ENCODE data around the gene CD36. TPM values are rescaled to one million over a fixed set of nuclear protein-coding genes. Genes with fewer than 3 reads are reported as not detected.
A peak's percentile ranks its signal among the peaks of the same experiment; 100 is the strongest.

The CD36 gene
- total RNA-seq, 1 experiment from 2014 or later, result 1.4 TPM

- TF ChIP-seq, protein P1, sequence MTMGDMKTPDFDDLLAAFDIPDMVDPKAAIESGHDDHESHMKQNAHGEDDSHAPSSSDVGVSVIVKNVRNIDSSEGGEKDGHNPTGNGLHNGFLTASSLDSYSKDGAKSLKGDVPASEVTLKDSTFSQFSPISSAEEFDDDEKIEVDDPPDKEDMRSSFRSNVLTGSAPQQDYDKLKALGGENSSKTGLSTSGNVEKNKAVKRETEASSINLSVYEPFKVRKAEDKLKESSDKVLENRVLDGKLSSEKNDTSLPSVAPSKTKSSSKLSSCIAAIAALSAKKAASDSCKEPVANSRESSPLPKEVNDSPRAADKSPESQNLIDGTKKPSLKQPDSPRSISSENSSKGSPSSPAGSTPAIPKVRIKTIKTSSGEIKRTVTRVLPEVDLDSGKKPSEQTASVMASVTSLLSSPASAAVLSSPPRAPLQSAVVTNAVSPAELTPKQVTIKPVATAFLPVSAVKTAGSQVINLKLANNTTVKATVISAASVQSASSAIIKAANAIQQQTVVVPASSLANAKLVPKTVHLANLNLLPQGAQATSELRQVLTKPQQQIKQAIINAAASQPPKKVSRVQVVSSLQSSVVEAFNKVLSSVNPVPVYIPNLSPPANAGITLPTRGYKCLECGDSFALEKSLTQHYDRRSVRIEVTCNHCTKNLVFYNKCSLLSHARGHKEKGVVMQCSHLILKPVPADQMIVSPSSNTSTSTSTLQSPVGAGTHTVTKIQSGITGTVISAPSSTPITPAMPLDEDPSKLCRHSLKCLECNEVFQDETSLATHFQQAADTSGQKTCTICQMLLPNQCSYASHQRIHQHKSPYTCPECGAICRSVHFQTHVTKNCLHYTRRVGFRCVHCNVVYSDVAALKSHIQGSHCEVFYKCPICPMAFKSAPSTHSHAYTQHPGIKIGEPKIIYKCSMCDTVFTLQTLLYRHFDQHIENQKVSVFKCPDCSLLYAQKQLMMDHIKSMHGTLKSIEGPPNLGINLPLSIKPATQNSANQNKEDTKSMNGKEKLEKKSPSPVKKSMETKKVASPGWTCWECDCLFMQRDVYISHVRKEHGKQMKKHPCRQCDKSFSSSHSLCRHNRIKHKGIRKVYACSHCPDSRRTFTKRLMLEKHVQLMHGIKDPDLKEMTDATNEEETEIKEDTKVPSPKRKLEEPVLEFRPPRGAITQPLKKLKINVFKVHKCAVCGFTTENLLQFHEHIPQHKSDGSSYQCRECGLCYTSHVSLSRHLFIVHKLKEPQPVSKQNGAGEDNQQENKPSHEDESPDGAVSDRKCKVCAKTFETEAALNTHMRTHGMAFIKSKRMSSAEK (CRISPR knock-in tag; IDR thresholded peaks at IDR 0.05; ENCODE audit: borderline replicate concordance), result no peak
Measured at GRCh38 chr7:80708123-80708522, 69.7 kb downstream of the CD36 start (continued).

GRCh38 chr7:80711531-80711930, 73.1 kb downstream of the CD36 start:
- DNase-seq (ENCODE audit: low spot score), result no peak
- H3K4me1 Mint-ChIP-seq, result peaks cover 17% of the 10 kb centered on the region
- POLR2A ChIA-PET, result no interaction called here
- H3K27me3 Mint-ChIP-seq (ENCODE audit: low read depth), result peaks cover 5% of the 10 kb centered on the region; the same call in 1 of the 2 replicates
- peaks cover 7% of the 10 kb centered on the region for H3K36me3 Mint-ChIP-seq
- H3K9me3 Mint-ChIP-seq, result peaks cover 13% of the 10 kb centered on the region
- CTCF ChIA-PET, result no interaction called here
- no peak overlapping the region for H3K27ac Mint-ChIP-seq
- ATAC-seq, result peak; percentile 56
- H3K4me3 Mint-ChIP-seq, result no peak overlapping the region
- no peak for TF ChIP-seq ELF4 (CRISPR knock-in tag; IDR thresholded peaks at IDR 0.05; ENCODE audit: low read depth)
- TF ChIP-seq TEAD1 (CRISPR knock-in tag; IDR thresholded peaks at IDR 0.05), result no peak
- TF ChIP-seq GTF2I (CRISPR knock-in tag; conservative IDR thresholded peaks at IDR 0.05), result no peak
- no peak for TF ChIP-seq ZBTB43 (CRISPR knock-in tag; IDR thresholded peaks at IDR 0.05)
- TF ChIP-seq USF1 (CRISPR knock-in tag; IDR thresholded peaks at IDR 0.05), result no peak
- TF ChIP-seq FOXP1 (CRISPR knock-in tag; IDR thresholded peaks at IDR 0.05; ENCODE audit: borderline replicate concordance), result no peak
- TF ChIP-seq JUN (CRISPR knock-in tag; IDR thresholded peaks at IDR 0.05), result no peak
- no peak for TF ChIP-seq ZNF396 (CRISPR knock-in tag; IDR thresholded peaks at IDR 0.05; ENCODE audit: borderline replicate concordance)
- no peak for TF ChIP-seq NFATC4 (CRISPR knock-in tag; IDR thresholded peaks at IDR 0.05)
- TF ChIP-seq, protein P2, sequence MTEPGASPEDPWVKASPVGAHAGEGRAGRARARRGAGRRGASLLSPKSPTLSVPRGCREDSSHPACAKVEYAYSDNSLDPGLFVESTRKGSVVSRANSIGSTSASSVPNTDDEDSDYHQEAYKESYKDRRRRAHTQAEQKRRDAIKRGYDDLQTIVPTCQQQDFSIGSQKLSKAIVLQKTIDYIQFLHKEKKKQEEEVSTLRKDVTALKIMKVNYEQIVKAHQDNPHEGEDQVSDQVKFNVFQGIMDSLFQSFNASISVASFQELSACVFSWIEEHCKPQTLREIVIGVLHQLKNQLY (CRISPR knock-in tag; IDR thresholded peaks at IDR 0.05), result no peak

GRCh38 chr7:80719261-80719660, 80.8 kb downstream of the CD36 start:
- H3K9me3 Mint-ChIP-seq, result no peaks in the 10 kb centered on the region
- H3K27me3 Mint-ChIP-seq (ENCODE audit: low read depth), result no peaks in the 10 kb centered on the region
- H3K36me3 Mint-ChIP-seq, result peaks cover 4% of the 10 kb centered on the region
- ATAC-seq, result no peak
- POLR2A ChIA-PET, result no interaction called here
- H3K4me1 Mint-ChIP-seq, result peaks cover 38% of the 10 kb centered on the region
- no peak for DNase-seq (ENCODE audit: low spot score)
- no peak overlapping the region for H3K27ac Mint-ChIP-seq
- CTCF ChIA-PET, result no interaction called here
- H3K4me3 Mint-ChIP-seq, result no peak overlapping the region
- TF ChIP-seq IRF2 (CRISPR knock-in tag; IDR thresholded peaks at IDR 0.05; ENCODE audit: borderline replicate concordance, low read depth) (no peak), NFE2L1 (CRISPR knock-in tag; IDR thresholded peaks at IDR 0.05) (no peak), EMX1 (CRISPR knock-in tag; IDR thresholded peaks at IDR 0.05) (no peak), MAX (CRISPR knock-in tag; IDR thresholded peaks at IDR 0.05) (no peak), FOXK1 (CRISPR knock-in tag; IDR thresholded peaks at IDR 0.05) (no peak), ZBTB21 (CRISPR knock-in tag; IDR thresholded peaks at IDR 0.05; ENCODE audit: borderline replicate concordance) (no peak), KAT7 (CRISPR knock-in tag; IDR thresholded peaks at IDR 0.05; ENCODE audit: borderline replicate concordance) (no peak)
- TF ChIP-seq, protein P3, sequence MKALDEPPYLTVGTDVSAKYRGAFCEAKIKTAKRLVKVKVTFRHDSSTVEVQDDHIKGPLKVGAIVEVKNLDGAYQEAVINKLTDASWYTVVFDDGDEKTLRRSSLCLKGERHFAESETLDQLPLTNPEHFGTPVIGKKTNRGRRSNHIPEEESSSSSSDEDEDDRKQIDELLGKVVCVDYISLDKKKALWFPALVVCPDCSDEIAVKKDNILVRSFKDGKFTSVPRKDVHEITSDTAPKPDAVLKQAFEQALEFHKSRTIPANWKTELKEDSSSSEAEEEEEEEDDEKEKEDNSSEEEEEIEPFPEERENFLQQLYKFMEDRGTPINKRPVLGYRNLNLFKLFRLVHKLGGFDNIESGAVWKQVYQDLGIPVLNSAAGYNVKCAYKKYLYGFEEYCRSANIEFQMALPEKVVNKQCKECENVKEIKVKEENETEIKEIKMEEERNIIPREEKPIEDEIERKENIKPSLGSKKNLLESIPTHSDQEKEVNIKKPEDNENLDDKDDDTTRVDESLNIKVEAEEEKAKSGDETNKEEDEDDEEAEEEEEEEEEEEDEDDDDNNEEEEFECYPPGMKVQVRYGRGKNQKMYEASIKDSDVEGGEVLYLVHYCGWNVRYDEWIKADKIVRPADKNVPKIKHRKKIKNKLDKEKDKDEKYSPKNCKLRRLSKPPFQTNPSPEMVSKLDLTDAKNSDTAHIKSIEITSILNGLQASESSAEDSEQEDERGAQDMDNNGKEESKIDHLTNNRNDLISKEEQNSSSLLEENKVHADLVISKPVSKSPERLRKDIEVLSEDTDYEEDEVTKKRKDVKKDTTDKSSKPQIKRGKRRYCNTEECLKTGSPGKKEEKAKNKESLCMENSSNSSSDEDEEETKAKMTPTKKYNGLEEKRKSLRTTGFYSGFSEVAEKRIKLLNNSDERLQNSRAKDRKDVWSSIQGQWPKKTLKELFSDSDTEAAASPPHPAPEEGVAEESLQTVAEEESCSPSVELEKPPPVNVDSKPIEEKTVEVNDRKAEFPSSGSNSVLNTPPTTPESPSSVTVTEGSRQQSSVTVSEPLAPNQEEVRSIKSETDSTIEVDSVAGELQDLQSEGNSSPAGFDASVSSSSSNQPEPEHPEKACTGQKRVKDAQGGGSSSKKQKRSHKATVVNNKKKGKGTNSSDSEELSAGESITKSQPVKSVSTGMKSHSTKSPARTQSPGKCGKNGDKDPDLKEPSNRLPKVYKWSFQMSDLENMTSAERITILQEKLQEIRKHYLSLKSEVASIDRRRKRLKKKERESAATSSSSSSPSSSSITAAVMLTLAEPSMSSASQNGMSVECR (CRISPR knock-in tag; IDR thresholded peaks at IDR 0.05; ENCODE audit: borderline replicate concordance), result no peak
- TF ChIP-seq, protein P2 (CRISPR knock-in tag; IDR thresholded peaks at IDR 0.05), result no peak
- TF ChIP-seq, protein P4, sequence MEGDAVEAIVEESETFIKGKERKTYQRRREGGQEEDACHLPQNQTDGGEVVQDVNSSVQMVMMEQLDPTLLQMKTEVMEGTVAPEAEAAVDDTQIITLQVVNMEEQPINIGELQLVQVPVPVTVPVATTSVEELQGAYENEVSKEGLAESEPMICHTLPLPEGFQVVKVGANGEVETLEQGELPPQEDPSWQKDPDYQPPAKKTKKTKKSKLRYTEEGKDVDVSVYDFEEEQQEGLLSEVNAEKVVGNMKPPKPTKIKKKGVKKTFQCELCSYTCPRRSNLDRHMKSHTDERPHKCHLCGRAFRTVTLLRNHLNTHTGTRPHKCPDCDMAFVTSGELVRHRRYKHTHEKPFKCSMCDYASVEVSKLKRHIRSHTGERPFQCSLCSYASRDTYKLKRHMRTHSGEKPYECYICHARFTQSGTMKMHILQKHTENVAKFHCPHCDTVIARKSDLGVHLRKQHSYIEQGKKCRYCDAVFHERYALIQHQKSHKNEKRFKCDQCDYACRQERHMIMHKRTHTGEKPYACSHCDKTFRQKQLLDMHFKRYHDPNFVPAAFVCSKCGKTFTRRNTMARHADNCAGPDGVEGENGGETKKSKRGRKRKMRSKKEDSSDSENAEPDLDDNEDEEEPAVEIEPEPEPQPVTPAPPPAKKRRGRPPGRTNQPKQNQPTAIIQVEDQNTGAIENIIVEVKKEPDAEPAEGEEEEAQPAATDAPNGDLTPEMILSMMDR (IDR thresholded peaks at IDR 0.05), result no peak

Measured in WTC11 (cell line).